Midbrain (tissue), 1 donor: Measurements from ENCODE around the gene SLC26A2.
"Not testable (repeated sequence)": the region's sequence is repeated elsewhere in the genome, so short reads cannot be mapped to it uniquely, and the experiment has no call there.

Experiments used
- DNase-seq: peaks from one replicate; lab custom pipeline; 2025; lab: John Stamatoyannopoulos, UW

The SLC26A2 gene

GRCh38 chr5:150001660-150002486 is 41.3 kb downstream of the SLC26A2 start:
- peak; percentile 11 for DNase-seq

DNA sequence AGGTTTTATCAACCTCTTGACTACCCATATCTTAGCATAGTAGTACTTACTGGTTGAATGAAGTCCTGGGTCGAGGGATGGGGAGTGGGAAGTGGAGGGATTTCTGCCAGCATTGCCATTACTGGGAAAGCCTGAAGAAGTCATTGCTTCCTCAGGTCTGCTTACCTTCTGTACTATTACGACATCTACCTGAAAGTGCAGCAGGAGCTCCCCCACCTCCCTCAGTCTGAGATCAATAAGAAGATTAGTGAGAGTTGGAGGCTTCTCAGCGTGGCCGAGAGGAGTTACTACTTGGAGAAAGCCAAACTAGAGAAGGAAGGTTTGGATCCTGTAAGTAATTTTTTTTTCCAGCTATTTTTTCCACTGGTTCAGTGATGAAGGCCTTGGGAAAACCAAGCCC is 45.8 kb downstream of the SLC26A2 start:
- no peak for DNase-seq

- no peak for DNase-seq
These were observed 46.5 kb downstream of the SLC26A2 start for GRCh38 chr5:150007050-150007449.

GRCh38 chr5:150009671-150010387 is 49.3 kb downstream of the SLC26A2 start:
- no peak for DNase-seq

DNA sequence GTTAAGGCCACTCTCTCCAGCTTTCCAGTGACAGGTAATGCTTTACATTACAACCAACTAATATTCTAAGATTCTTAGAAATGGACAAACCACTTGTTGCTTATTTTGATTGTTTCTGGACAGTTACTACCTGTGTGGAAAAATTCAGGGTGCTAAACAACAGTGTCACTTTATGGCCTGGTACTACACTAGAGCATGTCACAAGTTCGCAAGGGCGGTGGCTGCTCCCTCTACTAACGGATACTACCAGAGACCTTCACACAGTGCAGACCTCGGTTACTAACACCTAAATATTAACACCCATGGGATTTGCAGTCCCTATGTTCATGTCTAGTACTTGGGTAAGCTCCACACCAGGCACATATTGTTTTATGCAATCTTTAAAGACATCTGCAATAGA is 53.4 kb downstream of the SLC26A2 start:
- DNase-seq, result no peak

DNA sequence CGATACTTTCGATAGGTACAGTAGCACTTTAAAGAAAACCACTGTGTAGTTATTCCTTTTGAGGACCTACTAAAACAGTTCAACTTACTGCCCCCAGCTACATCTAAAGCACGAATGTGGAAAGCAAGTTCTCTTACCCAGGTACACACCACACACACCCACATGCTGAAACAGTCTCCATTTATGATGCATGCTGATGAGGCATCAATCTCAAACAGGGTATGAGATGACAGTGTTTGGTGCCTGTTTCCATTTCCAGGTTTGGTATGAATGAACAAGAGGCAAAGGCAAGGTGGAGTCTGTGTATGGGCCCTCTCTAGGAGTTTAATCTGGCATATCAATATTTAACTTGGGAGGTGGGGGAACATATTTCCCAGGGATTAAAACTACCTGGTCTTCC is 53.9 kb downstream of the SLC26A2 start:
- no peak for DNase-seq

DNA sequence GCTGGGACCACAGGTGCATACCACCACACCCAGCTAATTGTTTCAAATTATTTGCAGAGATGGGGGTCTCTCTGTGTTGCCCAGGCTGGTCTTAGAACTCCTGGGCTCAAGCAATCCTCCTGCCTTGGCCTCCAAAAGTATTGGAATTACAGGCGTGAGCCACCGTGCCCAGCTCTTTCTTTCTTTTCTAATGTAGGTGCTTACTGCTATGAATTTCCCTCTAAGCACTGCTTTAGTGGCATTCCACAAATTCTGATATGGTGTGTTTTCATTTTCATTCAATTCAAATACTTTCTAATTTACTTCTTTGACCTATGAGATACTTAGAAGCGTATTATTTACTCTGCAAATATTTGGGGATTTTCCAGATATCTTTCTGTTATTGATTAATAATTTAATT is 54.9 kb downstream of the SLC26A2 start:
- no peak for DNase-seq

- no peak for DNase-seq
These were observed 56.0 kb downstream of the SLC26A2 start for GRCh38 chr5:150016537-150016936.

- no peak for DNase-seq
These were observed 56.9 kb downstream of the SLC26A2 start for GRCh38 chr5:150017226-150018005.

DNA sequence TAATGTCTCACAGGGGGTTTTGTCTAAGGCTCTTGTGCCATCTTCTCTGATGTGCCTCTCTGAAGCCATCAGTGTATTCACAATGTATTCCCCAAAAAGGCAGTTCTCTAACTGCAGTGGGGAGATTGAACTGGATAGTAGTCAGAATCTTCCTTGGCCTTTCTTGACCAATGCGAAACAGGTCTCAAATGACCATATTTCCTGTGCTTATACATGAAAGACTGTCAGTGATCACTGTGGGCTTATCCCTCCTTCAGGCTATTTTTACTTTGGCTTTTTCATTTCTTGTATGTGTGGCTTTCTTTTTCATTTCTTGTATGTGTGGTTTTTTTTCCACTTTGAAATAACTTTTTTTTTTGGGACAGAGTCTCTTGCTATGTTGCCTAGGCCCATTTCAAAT is 59.7 kb downstream of the SLC26A2 start:
- no peak for DNase-seq

DNA sequence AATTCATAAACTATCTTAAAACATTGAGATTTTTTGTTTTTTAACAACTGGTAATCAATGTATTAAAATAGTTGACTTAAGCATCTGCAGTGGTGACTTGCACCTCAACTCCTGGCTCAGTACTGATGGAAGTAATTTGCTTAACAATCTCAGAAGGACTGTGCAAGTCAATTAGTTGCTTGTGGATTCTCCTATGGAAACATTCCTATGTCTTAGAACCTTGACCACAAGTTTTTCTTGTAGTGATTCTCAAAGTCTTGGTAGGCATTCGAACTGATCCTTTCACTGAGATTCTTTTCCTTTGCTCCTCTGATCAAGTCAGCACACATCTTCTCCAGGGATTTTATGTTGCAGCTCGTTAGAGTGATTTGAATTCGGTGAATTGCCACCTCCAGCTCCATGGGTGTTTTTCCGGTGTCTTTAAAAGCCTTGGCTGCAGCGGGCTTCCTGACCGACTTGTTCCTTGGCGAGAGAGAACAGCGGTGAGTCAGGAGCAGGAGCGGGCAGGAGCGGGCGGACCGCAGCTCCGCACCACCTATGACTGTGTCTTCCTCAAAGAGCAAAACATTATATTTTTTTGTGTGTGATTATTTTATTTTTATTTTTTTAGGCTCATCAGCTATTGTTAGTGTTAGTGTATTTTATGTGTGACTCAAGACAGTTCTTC is 61.1 kb downstream of the SLC26A2 start:
- DNase-seq, result no peak

DNA sequence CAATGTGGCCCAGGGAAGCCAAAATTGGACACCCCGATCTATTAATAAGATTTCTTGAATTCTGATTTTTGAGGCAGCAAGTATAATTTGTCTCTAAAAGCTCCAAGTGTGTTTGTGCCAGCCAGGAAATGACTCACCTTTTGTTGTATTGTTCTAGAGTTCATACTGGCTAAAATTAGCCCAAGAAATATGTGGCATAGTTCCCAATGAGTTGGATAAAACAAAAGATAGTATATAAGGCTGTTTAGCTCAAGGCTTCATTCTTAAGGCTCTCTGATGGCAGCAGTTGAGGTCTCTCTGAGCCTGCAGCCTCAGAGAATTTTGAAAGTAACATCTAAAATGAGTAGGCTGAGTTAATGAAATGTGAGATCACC is 61.6 kb downstream of the SLC26A2 start:
- DNase-seq, result no peak

DNA sequence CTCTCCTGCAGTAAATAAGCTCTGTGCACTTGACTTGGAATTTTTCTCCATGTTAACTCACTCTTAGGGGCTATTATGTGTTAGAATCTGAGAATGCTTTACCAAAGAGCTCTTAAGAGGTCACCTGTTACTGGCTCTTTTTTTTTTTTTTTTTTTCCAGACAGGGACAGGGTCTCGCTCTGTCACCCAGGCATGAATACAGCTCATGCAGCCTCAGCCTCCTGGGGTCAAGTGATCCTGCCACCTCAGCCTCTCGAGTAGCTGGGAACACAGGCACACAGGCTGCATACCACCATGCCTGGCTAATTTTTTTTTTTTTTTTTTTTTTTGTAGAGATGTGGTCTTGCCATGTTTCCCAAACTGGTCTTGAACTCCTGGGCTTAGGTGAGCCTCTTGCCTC is 62.1 kb downstream of the SLC26A2 start:
- DNase-seq, result no peak

DNA sequence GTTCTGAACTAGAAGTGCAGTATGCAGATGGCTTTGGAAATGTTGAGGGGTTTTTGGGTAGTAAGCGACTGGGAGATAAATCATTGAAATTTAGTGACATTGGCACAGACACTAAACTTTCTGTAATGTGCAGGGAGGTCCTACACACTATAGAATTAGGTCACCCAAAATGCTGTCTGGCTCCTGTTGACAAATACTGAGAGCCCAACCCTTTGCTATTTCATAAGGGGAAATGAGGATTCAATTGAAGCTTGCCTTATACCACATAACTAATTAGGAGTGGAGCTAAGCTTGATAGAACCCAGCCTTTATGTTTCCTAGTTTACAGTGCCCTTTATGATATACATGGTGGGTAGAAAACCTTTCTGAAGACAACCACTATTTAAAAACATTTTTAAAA is 62.6 kb downstream of the SLC26A2 start:
- no peak for DNase-seq

- no peak for DNase-seq
These were observed 63.9 kb downstream of the SLC26A2 start for GRCh38 chr5:150024346-150024984.

- no peak for DNase-seq
These were observed 66.2 kb downstream of the SLC26A2 start for GRCh38 chr5:150026682-150027172.

GRCh38 chr5:150028047-150028446 is 67.5 kb downstream of the SLC26A2 start:
- DNase-seq, result not testable (repeated sequence)

- no peak for DNase-seq
These were observed 72.8 kb downstream of the SLC26A2 start for GRCh38 chr5:150033334-150033733.

GRCh38 chr5:150034662-150035061 is 74.1 kb downstream of the SLC26A2 start:
- DNase-seq, result no peak

- DNase-seq, result no peak
These were observed 74.8 kb downstream of the SLC26A2 start for GRCh38 chr5:150035139-150035895.

DNA sequence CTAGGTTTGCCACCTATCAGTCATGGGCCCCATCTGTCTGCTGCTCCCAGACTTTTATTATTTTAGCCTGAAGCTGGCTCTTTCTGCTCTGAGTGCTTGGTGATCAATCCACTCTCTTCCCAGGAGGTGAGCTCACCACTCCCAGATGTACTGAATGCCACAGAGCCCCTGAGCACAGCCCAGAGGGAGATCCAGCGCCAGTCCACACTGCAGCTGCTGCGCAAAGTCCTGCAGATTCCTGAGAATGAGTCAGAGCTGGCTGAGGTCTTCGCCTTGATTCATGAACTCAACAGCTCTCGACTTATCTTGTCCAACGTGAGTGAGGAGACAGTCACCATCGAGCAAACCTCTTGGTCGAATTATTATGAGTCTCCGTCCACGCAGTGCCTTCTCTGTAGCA is 76.0 kb downstream of the SLC26A2 start:
- DNase-seq, result no peak
